OCI-LY1 (cell line): ENCODE measurements around the gene GRIP1.

ENCODE experiments used
- H2AFZ ChIP-seq: fragments of 200-600 bp; sonication (generic), shearing (Covaris generic); 2 replicates; pipeline ENCODE4 v1.6.0; 2014; ENCODE audit warnings: antibody characterized with exemption, mild to moderate bottlenecking, low read length
- H3F3A ChIP-seq: fragments of 200-600 bp; sonication (generic), shearing (Covaris generic); 2 replicates; pipeline ENCODE4 v1.6.0; 2014; ENCODE audit warnings: mild to moderate bottlenecking, antibody characterized with exemption, low read length, moderate library complexity; ENCODE audit not compliant: insufficient read depth
- H3K27ac ChIP-seq: fragments of 200-600 bp; sonication (generic); 2 replicates; pipeline ENCODE4 v1.5.1; 2014; ENCODE audit warnings: low read length, mixed run types, mild to moderate bottlenecking, low read depth; ENCODE audit not compliant: poor library complexity, severe bottlenecking
- H3K27me3 ChIP-seq: fragments of 200-600 bp; sonication (generic); 2 replicates; pipeline ENCODE4 v1.6.0; 2014; ENCODE audit warnings: antibody characterized with exemption, mild to moderate bottlenecking, low read length, moderate library complexity; ENCODE audit not compliant: insufficient read depth
- H3K36me3 ChIP-seq: fragments of 200-600 bp; sonication (generic); 2 replicates; pipeline ENCODE4 v1.6.1; 2014; ENCODE audit warnings: mild to moderate bottlenecking, antibody characterized with exemption, low read length, moderate library complexity, mixed read lengths; ENCODE audit not compliant: insufficient read depth
- H3K4me1 ChIP-seq: fragments of 200-600 bp; sonication (generic); 2 replicates; pipeline ENCODE4 v1.5.1; 2014; ENCODE audit warnings: mild to moderate bottlenecking, low read length, moderate library complexity; ENCODE audit not compliant: insufficient read depth, severe bottlenecking
- H3K4me2 ChIP-seq: fragments of 200-600 bp; sonication (generic), shearing (Covaris generic); 2 replicates; pipeline ENCODE4 v1.6.1; 2014; ENCODE audit warnings: low read length
- H3K4me3 ChIP-seq: fragments of 200-600 bp; sonication (generic); 2 replicates; pipeline ENCODE4 v1.5.1; 2014; ENCODE audit warnings: low read length, low read depth, mild to moderate bottlenecking, mixed read lengths; ENCODE audit not compliant: poor library complexity, severe bottlenecking
- H3K79me2 ChIP-seq: fragments of 200-600 bp; shearing (Covaris generic); 2 replicates; pipeline ENCODE4 v1.6.1; 2016; ENCODE audit warnings: mixed run types, low read length, mixed read lengths; ENCODE audit not compliant: insufficient read depth
- H3K9ac ChIP-seq: fragments of 200-600 bp; sonication (generic), shearing (Covaris generic); 2 replicates; pipeline ENCODE4 v1.6.1; 2014; ENCODE audit warnings: mild to moderate bottlenecking, low read length, mixed read lengths
- H3K9me2 ChIP-seq: fragments of 200-600 bp; sonication (generic), shearing (Covaris generic); 2 replicates; pipeline ENCODE4 v1.6.1; 2014; ENCODE audit warnings: low read depth, mild to moderate bottlenecking, low read length, mixed read lengths
- H3K9me3 ChIP-seq: fragments of 200-600 bp; shearing (Covaris generic); 2 replicates; pipeline ENCODE4 v1.6.1; 2014; ENCODE audit warnings: low read length, mixed read lengths
- H4K20me1 ChIP-seq: fragments of 200-600 bp; sonication (generic), shearing (Covaris generic); 2 replicates; pipeline ENCODE4 v1.6.0; 2016; ENCODE audit warnings: mild to moderate bottlenecking, low read length; ENCODE audit not compliant: insufficient read depth
- EZH2 ChIP-seq: fragments of 200-600 bp; sonication (generic), shearing (Covaris generic); IDR thresholded peaks from 2 replicates; pipeline ENCODE4 v1.8.0; 2017; ENCODE audit warnings: borderline replicate concordance, mixed run types, mild to moderate bottlenecking, antibody characterized with exemption, low read length, moderate library complexity, mixed read lengths
- TF ChIP-seq, protein P1 (sequence below): fragments of 200-600 bp; sonication (generic), shearing (Covaris generic); IDR thresholded peaks from 2 replicates; pipeline ENCODE4 v1.5.1; 2017; ENCODE audit warnings: mild to moderate bottlenecking, antibody characterized with exemption, low read length, moderate library complexity, mixed read lengths

Gene GRIP1

GRCh38 chr12:66341126-66341525 lies 337.8 kb downstream of the GRIP1 start:
- Histone ChIP-seq H3K9me2 (no peaks in the 10 kb centered on the region), H3K36me3 (peaks cover 14% of the 10 kb centered on the region), H3K9ac (no peak overlapping the region), H3K79me2 (no peaks in the 10 kb centered on the region), H3K4me1 (no peaks in the 10 kb centered on the region), H3K4me3 (no peak overlapping the region), H3K27ac (no peak overlapping the region), H2AFZ (no peak overlapping the region), H4K20me1 (no peaks in the 10 kb centered on the region), H3F3A (no peaks in the 10 kb centered on the region), H3K27me3 (no peaks in the 10 kb centered on the region), H3K9me3 (0 out of 2 replicates have a peak, but pooled peaks cover 3% of the 10 kb centered on the region), H3K4me2 (no peak overlapping the region)
- TF ChIP-seq, protein P1, sequence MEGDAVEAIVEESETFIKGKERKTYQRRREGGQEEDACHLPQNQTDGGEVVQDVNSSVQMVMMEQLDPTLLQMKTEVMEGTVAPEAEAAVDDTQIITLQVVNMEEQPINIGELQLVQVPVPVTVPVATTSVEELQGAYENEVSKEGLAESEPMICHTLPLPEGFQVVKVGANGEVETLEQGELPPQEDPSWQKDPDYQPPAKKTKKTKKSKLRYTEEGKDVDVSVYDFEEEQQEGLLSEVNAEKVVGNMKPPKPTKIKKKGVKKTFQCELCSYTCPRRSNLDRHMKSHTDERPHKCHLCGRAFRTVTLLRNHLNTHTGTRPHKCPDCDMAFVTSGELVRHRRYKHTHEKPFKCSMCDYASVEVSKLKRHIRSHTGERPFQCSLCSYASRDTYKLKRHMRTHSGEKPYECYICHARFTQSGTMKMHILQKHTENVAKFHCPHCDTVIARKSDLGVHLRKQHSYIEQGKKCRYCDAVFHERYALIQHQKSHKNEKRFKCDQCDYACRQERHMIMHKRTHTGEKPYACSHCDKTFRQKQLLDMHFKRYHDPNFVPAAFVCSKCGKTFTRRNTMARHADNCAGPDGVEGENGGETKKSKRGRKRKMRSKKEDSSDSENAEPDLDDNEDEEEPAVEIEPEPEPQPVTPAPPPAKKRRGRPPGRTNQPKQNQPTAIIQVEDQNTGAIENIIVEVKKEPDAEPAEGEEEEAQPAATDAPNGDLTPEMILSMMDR = no peak
- TF ChIP-seq EZH2 = no peak

DNA sequence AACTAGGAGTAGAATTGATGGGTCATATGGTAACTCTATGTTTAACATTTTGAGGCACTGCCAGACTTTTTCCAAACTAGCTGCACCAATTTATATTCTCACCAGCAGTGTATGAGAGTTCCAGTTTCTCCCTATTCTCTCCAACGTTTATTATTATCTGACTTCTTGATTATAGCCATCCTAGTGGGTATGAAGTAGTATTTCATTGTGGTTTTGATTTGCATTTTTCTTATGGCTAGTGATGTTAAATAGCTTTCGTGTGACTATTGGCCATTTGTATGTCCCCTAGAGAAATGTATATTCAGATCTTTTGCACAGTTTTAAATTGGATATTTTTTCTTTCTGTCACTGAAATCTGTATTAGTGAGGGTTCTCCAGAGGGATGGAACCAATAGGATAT lies 338.7 kb downstream of the GRIP1 start:
- no peak overlapping the region for H3K9ac ChIP-seq
- peaks cover 14% of the 10 kb centered on the region for H3K36me3 ChIP-seq
- no peak overlapping the region for H3K4me3 ChIP-seq
- TF ChIP-seq EZH2 = no peak
- TF ChIP-seq, protein P1 = no peak
- H3K79me2 ChIP-seq = no peaks in the 10 kb centered on the region
- H3K4me2 ChIP-seq = no peak overlapping the region
- no peaks in the 10 kb centered on the region for H3K27me3 ChIP-seq
- H3K9me2 ChIP-seq = no peaks in the 10 kb centered on the region
- no peaks in the 10 kb centered on the region for H4K20me1 ChIP-seq
- H3F3A ChIP-seq = no peaks in the 10 kb centered on the region
- no peak overlapping the region for H3K27ac ChIP-seq
- no peak overlapping the region for H2AFZ ChIP-seq
- H3K9me3 ChIP-seq = 0 out of 2 replicates have a peak, but pooled peaks cover 3% of the 10 kb centered on the region
- no peaks in the 10 kb centered on the region for H3K4me1 ChIP-seq

- Histone ChIP-seq H3K4me1 (no peaks in the 10 kb centered on the region), H3K27me3 (no peaks in the 10 kb centered on the region), H3K9me3 (0 out of 2 replicates have a peak, but pooled peaks cover 3% of the 10 kb centered on the region), H2AFZ (no peak overlapping the region), H3K4me3 (no peak overlapping the region), H3F3A (no peaks in the 10 kb centered on the region), H3K27ac (no peak overlapping the region), H3K79me2 (no peaks in the 10 kb centered on the region), H3K4me2 (no peak overlapping the region), H4K20me1 (no peaks in the 10 kb centered on the region), H3K9me2 (no peaks in the 10 kb centered on the region), H3K9ac (no peak overlapping the region), H3K36me3 (peaks cover 14% of the 10 kb centered on the region)
- TF ChIP-seq EZH2 = no peak
- TF ChIP-seq, protein P1 = no peak
Observed at GRCh38 chr12:66337381-66338010, 341.4 kb downstream of the GRIP1 start.
